Measurements from ENCODE around the gene RRP1B. TPM values are rescaled to one million over a fixed set of nuclear protein-coding genes. Genes with fewer than 3 reads are reported as not detected.

The RRP1B gene
- total and polyA plus RNA-seq, 2 donors (not counting 1 experiment from before 2014, with no cell fraction given), result 11.7 to 20.3 TPM

- H2AFZ ChIP-seq (ENCODE audit: low read length), result no peak overlapping the region
- no peak overlapping the region for H3K9ac ChIP-seq (ENCODE audit: insufficient read depth, low read length)
- H3K9me3 ChIP-seq (ENCODE audit: control insufficient read depth, insufficient read depth, low read depth, low read length), result no peaks in the 10 kb centered on the region
- H3K36me3 ChIP-seq (ENCODE audit: control insufficient read depth, insufficient read depth, low read length), result peaks cover 4% of the 10 kb centered on the region
- H3K4me2 ChIP-seq (ENCODE audit: extremely low read depth, insufficient read depth, low read length), result no peak overlapping the region
- peaks cover 2% of the 10 kb centered on the region for H4K20me1 ChIP-seq (ENCODE audit: control insufficient read depth, extremely low read depth, insufficient read depth, low read length)
- H3K27ac ChIP-seq (ENCODE audit: insufficient read depth, low read length), result no peak overlapping the region
- H3K27me3 ChIP-seq (ENCODE audit: control insufficient read depth, insufficient read depth, low read length), result no peaks in the 10 kb centered on the region
- H3K79me2 ChIP-seq (ENCODE audit: control insufficient read depth, insufficient read depth, low read length), result peaks cover 41% of the 10 kb centered on the region
- no peak for DNase-seq (ENCODE audit: low read depth in 2 of 2)
- TF ChIP-seq, protein P1, sequence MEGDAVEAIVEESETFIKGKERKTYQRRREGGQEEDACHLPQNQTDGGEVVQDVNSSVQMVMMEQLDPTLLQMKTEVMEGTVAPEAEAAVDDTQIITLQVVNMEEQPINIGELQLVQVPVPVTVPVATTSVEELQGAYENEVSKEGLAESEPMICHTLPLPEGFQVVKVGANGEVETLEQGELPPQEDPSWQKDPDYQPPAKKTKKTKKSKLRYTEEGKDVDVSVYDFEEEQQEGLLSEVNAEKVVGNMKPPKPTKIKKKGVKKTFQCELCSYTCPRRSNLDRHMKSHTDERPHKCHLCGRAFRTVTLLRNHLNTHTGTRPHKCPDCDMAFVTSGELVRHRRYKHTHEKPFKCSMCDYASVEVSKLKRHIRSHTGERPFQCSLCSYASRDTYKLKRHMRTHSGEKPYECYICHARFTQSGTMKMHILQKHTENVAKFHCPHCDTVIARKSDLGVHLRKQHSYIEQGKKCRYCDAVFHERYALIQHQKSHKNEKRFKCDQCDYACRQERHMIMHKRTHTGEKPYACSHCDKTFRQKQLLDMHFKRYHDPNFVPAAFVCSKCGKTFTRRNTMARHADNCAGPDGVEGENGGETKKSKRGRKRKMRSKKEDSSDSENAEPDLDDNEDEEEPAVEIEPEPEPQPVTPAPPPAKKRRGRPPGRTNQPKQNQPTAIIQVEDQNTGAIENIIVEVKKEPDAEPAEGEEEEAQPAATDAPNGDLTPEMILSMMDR (conservative IDR thresholded peaks at IDR 0.05 in 1 of 2, IDR thresholded peaks at IDR 0.05 in 1 of 2; ENCODE audit: low read depth in 1 of 2, low read length in 2 of 2), result no peak
- TF ChIP-seq EZH2 (IDR thresholded peaks at IDR 0.05; ENCODE audit: low read length, missing control alignments), result no peak
- H3K4me3 ChIP-seq (replicated peaks in 1 of 4; ENCODE audit: control extremely low read depth in 1 of 4, insufficient read depth in 1 of 4, low read depth in 3 of 4, low read length in 4 of 4), result no peak overlapping the region
- peaks cover 5% of the 10 kb centered on the region for H3K4me1 ChIP-seq (ENCODE audit: control insufficient read depth, extremely low read depth, insufficient read depth, low read length)
Observed at GRCh38 chr21:43662286-43662685, 2.9 kb downstream of the RRP1B start.

DNA sequence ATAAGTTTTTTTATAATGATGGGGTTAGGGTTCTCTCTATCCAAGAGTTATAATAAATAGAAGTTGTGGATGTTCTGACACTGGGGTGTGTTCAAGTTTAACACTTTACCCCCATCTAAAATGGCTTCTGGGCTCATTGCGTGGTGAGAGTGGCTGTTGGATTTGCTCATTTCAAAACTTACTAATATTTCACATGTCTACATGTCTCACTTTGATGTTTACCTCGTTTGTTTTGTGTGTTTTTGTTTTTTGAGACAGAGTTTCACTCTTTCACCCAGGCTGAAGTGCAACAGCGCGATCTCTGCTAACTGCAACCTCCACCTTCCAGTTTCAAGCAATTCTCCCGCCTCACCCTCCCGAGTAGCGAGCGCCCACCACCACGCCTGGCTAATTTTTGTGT lies 3.7 kb downstream of the RRP1B start:
- Histone ChIP-seq H2AFZ (ENCODE audit: low read length) (no peak overlapping the region), H3K9me3 (ENCODE audit: control insufficient read depth, insufficient read depth, low read depth, low read length) (no peaks in the 10 kb centered on the region), H3K79me2 (ENCODE audit: control insufficient read depth, insufficient read depth, low read length) (peaks cover 41% of the 10 kb centered on the region), H3K9ac (ENCODE audit: insufficient read depth, low read length) (no peak overlapping the region), H3K36me3 (ENCODE audit: control insufficient read depth, insufficient read depth, low read length) (peaks cover 4% of the 10 kb centered on the region), H4K20me1 (ENCODE audit: control insufficient read depth, extremely low read depth, insufficient read depth, low read length) (peaks cover 2% of the 10 kb centered on the region), H3K27ac (ENCODE audit: insufficient read depth, low read length) (no peak overlapping the region), H3K4me3 (replicated peaks in 1 of 4; ENCODE audit: control extremely low read depth in 1 of 4, insufficient read depth in 1 of 4, low read depth in 3 of 4, low read length in 4 of 4) (no peak overlapping the region), H3K27me3 (ENCODE audit: control insufficient read depth, insufficient read depth, low read length) (no peaks in the 10 kb centered on the region), H3K4me2 (ENCODE audit: extremely low read depth, insufficient read depth, low read length) (no peak overlapping the region), H3K4me1 (ENCODE audit: control insufficient read depth, extremely low read depth, insufficient read depth, low read length) (peaks cover 5% of the 10 kb centered on the region)
- no peak for DNase-seq (ENCODE audit: low read depth in 2 of 2)
- no peak for TF ChIP-seq EZH2 (IDR thresholded peaks at IDR 0.05; ENCODE audit: low read length, missing control alignments)
- TF ChIP-seq, protein P1 (conservative IDR thresholded peaks at IDR 0.05 in 1 of 2, IDR thresholded peaks at IDR 0.05 in 1 of 2; ENCODE audit: low read depth in 1 of 2, low read length in 2 of 2), result no peak

DNA sequence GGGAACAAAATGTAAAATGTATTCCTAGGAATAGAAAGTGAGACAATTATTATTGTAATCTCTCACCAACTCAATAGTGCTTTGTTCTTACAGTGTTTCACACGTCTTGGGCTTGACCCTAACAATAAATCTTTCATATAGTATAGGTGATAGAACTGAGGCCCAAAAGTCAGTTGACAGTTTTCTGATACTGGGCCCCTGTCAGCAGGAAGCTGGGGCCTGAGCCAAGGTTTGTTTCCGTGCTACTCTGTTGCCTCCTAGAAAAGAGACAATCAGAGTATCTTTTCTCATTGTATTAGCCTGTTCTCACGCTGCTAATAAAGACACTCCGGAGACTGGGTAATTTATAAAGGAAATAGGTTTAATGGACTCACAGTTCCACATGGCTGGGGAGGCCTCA lies 5.0 kb downstream of the RRP1B start:
- no peaks in the 10 kb centered on the region for H3K27me3 ChIP-seq (ENCODE audit: control insufficient read depth, insufficient read depth, low read length)
- no peak for DNase-seq (ENCODE audit: low read depth in 2 of 2)
- no peak overlapping the region for H3K27ac ChIP-seq (ENCODE audit: insufficient read depth, low read length)
- peaks cover 4% of the 10 kb centered on the region for H3K36me3 ChIP-seq (ENCODE audit: control insufficient read depth, insufficient read depth, low read length)
- H3K4me1 ChIP-seq (ENCODE audit: control insufficient read depth, extremely low read depth, insufficient read depth, low read length), result no peaks in the 10 kb centered on the region
- H4K20me1 ChIP-seq (ENCODE audit: control insufficient read depth, extremely low read depth, insufficient read depth, low read length), result peaks cover 2% of the 10 kb centered on the region
- no peak overlapping the region for H3K4me2 ChIP-seq (ENCODE audit: extremely low read depth, insufficient read depth, low read length)
- no peak overlapping the region for H3K4me3 ChIP-seq (replicated peaks in 1 of 4; ENCODE audit: control extremely low read depth in 1 of 4, insufficient read depth in 1 of 4, low read depth in 3 of 4, low read length in 4 of 4)
- H3K9ac ChIP-seq (ENCODE audit: insufficient read depth, low read length), result no peak overlapping the region
- TF ChIP-seq, protein P1 (conservative IDR thresholded peaks at IDR 0.05 in 1 of 2, IDR thresholded peaks at IDR 0.05 in 1 of 2; ENCODE audit: low read depth in 1 of 2, low read length in 2 of 2), result no peak
- TF ChIP-seq EZH2 (IDR thresholded peaks at IDR 0.05; ENCODE audit: low read length, missing control alignments), result no peak
- H3K79me2 ChIP-seq (ENCODE audit: control insufficient read depth, insufficient read depth, low read length), result peaks cover 48% of the 10 kb centered on the region
- no peak overlapping the region for H2AFZ ChIP-seq (ENCODE audit: low read length)
- no peaks in the 10 kb centered on the region for H3K9me3 ChIP-seq (ENCODE audit: control insufficient read depth, insufficient read depth, low read depth, low read length)
